NCI-H82 treated with DMSO at 0.1 percent for 48 hours (cell line): ENCODE measurements around the gene TBC1D21.
A peak's percentile ranks its signal among the peaks of the same experiment; 100 is the strongest.

Source experiments
- DNase-seq: peaks from one replicate; lab custom pipeline; 2025; ENCODE audit not compliant: unreplicated experiment; lab: John Stamatoyannopoulos, UW

Gene TBC1D21

DNA sequence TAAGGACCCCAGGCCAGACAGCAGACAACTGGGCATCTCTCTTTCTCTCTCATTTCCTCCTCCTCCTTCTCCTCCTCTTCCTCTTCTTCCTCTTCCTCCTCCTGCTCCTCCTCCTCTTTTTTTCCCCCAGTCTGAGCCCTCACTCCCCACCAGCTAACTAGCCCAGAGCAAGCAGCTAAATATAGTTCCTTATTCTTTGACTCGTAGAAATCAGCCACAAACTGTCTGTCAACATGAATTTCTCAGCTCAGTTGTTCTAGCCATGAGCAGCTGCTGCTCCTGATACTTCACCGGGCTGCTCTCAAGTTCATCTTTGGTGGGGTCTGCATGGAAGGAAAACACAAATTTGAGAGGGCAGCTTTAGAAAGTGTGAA is 33.7 kb downstream of the TBC1D21 start:
- no peak for DNase-seq

DNA sequence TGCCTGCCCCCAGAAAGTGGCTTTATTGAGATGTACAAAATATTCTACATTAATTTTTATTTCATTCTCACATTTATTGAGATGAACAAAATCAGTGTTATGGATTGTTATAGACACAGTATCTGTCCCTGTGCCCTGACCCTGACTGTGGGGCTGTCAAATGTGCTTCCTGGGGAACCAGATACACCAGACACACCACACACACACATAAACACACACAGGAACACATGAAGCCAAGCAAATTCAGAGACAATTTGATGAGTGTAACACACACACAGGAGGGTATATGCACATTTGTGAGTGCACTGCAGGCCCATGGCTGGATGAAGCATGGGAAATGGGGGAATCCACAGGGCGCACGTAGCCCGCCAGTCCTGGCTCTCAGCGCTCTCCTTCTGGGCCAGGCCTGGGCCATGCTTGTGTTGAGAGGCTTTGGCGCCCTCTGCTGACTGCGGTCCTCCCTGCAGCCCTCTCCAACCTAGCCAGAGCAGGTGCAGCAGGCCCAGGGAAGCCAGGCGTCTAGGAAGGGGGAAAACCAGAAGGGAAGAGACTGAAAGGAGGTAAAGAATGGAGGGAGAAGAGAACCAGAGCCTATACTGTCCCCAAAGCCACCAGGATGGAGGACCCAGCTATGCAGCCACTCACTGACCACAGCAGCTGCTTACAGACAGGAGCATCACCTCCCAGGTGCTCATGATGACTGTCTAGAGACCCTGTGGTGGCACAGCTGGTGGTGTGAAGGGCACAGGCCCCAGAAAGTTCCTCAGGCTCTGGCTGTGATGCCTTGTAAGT is 34.9 kb downstream of the TBC1D21 start:
- peak; percentile 26 for DNase-seq

DNA sequence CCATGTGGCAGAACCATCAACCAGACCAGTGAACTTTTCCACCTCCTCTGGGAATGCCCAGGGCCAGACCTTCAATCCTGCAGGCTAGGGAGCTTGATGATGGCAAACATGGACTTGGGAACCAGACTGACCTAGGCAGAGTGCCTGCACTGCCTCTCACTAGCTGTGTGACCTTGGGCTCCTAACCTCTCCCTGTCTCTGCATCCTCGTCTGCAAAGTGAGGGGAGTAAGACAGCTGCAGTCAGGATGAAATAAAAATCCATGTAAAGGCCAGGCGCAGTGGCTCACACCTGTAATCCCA is 35.4 kb downstream of the TBC1D21 start:
- no peak for DNase-seq

DNA sequence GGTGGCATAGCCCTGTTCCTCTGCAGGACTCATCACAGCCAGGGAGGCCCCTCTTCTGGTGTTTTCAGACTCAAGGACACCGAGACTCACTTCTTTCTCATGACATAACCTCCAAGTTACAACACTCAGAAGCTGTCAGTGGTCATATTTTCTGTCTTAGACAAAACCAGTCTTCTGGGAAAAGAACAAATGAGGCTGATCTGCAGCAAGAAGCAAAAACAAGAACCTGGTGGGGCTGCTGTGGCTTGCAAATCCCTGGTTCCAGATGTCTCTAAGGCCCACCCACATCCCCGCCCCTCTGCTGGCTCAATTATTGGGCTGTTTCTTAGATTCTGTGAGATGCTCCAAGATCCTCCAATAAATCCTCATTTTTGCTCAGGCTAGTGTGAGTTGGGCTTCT is 36.3 kb downstream of the TBC1D21 start:
- no peak for DNase-seq

DNA sequence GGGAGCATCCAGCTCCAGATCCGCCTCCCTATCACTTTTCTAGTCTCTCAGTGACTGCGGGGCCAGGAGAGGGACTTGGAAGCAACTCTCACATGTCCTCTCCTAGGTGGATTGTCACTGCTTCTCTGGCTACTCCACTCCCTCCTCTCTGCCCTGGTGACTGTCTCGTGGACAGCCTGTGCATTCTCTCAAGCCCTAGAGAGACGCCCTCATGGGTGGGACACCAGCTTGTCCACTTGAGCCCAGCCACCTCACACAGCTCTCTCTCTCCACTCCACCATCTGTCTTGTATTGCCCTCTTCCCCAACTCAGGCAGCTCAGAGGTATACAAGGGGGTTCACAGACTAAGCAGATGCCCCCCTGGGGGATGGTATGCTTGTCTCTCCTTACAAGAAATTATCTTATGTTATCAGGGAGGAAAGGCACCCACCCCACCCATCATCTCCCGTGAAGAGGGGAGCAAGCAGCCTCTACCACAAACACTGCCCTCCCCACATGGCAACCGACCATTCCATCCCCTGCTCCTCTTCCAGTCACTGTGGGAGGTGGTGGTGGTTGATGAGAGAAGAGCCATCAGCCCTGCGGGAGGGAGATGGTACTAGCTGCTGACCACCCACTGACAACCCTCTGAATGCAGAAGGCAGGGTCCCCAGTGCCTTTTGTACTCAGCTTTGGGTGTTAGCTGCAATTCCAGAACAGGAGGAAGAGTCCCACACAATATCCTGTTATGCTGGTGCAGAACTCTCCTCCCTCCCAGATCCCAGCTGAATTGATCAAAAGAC is 37.3 kb downstream of the TBC1D21 start:
- no peak for DNase-seq

DNA sequence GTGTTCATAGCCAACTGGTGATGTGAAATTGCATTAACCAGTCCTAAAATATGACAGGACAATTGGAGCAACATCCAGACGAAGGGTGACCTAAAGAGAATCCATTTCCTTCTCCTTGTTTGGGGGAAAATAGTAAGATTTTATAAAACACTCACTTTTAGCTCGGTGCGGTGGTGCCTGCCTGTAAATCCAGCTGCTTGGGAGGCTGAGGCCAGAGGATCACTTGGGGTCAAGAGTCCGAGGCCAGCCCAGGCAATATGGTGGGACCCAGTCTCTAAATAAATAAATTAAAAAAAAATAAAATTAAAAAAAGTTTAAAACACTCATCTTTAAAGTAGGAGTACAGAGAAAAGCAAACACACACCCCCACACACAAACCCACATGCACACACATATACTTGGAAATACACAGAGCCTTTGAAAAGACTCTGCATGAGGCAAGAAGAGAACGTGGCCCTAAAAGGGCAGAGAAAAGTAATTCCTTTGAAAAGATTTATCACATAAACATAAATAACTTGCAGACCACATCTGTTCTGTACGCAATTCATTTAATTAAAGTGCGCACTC is 38.7 kb downstream of the TBC1D21 start:
- no peak for DNase-seq

DNA sequence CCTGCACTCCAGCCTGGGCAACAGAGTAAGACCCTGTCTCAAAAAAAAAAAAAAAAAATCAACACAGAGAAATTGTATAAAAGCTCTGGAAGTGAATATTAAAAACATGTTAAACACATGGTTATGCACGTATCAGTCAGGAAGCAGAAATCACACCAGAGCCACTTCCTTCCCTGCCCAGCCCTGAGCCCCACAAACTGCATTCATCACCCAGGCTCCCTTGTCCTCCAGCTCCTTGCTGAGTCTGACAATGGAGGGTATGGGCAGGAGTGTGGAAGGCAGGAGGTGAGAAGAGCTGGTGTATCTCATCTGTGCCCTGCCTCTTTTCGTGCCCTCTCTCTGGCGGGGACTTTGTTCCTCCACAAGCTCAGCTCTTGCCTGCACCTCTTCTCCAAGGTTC is 40.8 kb downstream of the TBC1D21 start:
- DNase-seq: no peak

DNA sequence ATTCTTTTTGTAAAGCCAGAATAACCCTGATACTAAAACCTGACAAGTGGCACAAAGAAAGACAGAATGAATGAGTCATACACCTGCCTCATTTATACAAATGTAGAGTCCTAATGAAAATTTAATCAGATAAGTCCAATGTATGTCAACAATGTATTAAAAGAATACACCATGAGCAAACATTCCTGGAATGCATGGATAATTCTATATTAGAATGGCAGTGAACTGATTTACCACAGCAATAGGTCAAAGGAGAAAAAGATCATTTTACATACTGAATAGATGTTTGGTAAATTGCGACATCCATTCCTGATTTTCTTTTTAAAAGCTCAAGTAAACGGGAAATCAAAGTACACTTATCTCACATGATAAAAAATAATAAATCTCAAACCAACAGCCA is 41.7 kb downstream of the TBC1D21 start:
- DNase-seq: no peak

DNA sequence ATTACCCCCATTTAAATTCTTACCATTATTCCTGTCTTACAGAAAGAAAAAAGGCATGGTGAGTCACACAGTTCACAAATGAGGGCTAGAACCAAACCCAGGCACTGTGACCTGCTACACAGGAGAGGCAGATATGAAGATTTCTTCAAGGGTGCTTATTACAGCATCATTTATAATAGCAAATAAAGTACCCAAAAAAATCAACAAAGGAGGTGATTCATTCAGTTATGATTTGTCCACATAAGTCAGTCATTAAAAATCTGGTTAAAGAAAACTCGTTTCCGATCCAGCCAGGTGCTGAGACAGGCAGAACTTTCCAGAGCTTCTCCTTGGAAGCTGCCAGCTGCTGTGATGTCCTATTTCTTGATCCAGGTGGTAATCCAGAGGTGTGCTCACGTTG is 45.4 kb downstream of the TBC1D21 start:
- no peak for DNase-seq

DNA sequence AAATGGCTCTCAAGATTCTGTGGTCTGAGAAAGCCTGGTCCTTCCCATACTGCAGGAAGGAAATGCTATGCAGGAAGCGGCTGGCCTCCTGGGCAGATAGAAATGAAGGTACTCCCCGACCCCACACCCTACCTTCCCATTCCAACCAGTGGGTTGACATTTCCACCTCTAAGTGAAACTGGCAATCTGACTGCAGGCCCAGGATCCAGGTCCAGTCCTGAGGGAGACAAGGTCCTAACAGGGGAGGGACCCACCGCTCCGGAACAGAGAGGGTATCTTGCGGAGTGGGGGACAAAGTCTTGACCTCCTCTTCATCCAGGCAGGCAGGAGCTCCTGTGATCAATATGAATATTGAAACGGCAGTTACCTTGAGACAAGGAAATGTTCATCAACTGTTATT is 46.3 kb downstream of the TBC1D21 start:
- DNase-seq: no peak

DNA sequence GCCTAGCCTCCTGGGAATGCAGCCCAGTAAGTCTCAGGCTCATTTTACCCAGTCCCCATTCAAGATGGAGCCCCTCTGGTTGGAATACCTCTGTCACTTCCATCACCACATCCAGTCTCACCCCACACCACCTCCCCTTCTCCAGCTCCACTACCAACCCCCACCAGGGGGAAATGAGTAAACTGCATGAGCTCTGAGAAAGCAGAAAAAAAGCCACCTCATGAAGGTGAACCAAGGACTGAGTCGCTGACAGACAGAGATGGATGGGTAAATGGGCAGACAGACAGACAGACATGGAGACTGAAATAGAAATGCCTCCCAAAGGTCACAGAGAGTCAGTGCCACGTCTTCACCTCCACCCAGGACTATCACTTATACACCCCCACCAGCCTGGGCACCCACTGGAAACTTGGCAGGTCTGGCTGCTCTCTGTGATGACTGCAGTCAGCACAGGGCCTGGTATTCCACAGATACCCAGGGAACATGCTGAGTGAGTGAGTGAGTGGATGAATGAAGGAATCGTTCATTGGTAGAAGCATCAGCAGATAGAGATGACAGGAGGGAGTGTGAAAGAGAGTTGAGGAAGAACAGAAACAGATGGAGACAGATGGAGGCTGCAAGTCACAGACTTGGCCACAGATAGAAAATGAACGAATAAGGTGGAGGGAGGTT is 48.0 kb downstream of the TBC1D21 start:
- no peak for DNase-seq

DNA sequence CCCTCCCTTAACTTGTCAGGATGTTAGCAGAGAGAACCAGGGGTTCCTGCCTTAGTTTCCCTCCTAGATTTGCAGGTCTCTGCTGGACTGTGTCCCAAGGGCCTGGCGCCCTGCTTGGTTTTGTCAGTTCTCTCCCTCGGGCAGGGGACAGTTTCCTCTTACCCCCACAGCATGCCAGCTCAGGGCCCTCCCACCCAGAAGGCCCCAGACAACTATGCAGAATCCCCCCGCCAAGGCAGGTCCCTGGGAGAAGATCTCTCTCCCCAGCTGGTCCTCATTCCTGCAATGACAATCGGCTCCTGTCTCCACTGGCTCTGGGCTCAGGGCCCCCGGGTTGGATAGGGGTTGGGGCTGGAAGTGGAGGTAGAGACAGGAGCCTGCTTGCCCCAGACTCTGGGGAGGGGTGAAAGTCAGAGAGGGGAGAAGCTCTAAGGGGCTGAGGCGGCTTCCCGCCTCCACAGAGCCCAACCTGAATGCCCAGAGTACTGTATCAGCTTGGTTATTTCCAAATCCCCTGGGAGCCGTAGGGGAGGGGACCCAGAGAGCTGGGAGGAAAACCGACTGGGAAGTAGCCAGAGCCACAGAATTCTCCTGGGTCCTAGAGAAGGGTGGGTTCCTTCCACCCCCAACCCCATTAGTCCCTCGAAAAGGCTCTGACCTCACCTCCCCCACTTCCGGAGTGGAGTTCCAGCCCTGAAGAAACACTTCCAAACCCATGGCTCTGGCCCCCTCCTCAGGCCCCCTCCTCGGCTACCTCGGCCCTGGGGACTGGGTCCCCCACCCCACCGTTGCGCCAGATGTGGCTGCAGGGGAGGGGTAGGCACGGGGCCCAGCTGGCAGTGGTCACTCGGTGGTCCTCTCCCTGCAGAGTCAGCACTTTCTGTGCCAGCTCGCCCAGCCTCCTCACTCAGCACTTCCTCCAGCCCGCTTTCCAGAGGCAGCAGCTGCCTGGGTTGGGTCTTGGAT is 49.1 kb downstream of the TBC1D21 start:
- peak; percentile 64 for DNase-seq

DNA sequence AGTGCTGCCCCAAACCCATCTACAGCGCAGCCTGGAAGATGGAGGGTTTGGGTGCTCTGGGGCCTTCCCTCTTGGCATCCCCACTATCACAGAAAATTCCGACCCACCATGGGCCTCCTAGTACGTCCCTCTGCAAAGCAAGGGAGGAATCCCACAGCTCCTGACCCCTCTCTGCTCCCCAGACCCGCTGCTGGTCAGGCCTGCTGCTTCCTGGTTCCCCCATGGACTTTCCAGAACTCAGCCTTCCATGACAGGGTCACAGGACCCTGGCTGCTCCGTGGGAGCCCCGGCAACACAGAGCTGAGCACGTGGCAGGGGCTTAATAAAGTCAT is 49.8 kb downstream of the TBC1D21 start:
- no peak for DNase-seq

DNA sequence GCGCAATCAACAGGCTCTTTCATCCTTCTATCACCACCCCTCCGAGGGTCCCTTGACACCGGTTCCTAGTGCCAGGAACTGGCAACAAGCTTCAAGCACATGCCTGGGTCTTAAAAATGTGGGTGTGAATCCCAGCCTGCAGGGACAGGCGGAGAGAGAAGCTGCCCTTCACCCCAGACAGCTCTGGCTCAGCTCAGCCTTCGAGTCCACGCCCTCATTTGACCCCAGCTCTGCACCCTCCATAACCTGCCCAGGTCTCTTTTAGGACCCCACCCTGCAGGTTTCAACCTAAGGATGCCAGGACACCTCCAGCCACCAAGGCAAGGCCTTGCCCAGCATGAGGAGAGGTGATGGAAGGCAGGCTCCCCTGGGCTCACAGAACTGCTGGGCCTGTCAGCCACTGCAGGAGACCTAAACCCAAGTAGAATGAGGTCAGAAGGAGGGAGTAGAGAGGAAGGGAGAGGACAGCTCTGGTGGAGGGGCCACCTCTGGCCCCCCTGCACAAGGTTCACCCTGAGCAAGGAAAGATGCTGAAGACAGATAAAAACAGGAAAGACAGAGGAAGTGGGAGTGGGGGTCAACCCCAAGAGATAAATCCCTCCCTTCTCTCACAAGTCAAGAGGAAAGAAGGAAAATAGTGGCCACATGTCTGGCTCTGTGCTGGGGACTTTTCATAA is 50.3 kb downstream of the TBC1D21 start:
- DNase-seq: peak; percentile 45

DNA sequence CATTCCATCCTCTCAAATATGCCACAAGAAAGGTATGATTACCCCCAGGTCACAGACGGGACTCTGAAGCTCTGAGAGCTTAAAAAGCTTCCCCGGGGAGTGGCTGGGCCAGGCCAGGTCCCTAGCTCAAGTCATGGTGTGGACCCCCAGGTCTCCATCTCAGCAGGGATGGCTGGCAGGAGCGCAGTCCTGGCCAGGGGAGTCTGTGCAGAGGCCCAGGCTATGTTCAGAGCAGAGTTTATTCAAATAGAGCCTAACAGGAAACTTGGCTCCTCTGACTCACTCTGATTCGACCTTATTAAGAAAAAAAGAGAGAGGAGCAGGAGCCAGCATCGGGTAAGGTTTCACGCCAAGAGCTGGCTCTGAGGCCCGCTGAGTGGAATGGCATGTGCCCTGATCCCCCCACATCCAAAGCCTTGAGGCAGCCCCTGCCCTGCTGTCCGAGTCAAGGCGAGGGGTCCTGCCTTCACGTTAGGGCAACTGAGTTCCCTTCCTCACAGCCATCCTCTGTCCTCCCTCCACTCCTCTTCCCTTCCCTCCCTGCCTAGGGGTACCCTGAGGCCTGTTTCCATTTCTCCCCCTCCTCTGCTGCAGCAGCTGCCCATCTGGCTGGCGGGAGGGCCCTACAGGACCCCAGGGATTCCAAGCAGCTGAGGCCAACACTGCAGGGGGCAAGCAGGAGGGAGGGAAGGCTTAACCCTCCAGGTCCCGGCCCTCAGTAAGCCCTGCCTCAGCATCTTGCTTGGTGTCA is 51.0 kb downstream of the TBC1D21 start:
- peak; percentile 65 for DNase-seq

DNA sequence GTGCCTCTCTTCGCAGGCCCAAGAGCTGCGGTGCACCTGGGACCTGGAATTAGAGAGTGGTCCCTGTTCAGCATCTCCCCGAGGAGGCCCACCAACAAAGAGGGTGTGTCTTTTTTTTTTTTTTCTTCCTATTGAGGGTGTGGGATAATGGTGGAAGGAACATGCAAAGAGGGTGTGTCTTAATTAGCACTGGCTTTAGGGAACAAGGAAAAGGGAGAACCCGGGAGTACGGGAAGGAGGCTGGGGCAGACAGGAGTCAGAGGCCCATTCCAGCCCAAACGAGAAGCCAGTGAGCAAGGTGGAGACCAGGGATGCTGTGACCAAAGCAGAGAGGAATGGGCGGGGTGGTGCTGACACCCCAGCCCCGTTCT is 52.5 kb downstream of the TBC1D21 start:
- DNase-seq: no peak

DNA sequence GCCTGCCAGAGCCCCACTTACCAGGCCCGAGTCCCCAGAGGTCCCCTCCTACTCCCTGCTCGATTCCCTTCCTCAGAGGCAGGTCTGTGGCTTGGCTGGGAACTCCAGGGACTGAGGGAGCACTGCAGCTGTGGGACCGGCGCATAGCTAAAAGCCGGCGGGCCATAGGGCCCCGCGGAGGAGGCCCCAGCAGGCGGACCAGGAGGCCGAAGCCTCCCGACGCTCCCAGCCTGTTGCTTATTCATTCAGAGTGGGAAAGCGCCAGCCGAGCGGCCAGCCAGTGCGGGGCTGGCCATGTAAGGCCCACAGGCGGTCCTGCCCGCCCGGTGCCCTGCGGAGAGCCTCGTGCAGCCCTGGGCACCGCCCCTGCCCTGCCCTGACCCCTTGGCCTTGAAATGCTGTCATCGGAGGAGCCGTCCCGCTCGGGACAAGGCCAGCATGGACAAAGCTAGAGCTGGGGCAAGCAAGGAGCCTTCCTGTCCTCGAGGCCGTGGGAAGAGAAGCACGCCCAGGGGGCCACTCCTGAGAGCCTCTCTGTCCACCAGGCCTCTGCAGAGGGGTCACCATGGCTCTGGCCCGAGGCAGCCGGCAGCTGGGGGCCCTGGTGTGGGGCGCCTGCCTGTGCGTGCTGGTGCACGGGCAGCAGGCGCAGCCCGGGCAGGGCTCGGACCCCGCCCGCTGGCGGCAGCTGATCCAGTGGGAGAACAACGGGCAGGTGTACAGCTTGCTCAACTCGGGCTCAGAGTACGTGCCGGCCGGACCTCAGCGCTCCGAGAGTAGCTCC is 53.0 kb downstream of the TBC1D21 start, which contains the start of gene LOXL1:
TSS of gene LOXL1 (plus strand) at position 244 of the 784 bp plus-strand sequence. CDS start at position 566, 322 bp downstream.
- DNase-seq: peak; percentile 8

DNA sequence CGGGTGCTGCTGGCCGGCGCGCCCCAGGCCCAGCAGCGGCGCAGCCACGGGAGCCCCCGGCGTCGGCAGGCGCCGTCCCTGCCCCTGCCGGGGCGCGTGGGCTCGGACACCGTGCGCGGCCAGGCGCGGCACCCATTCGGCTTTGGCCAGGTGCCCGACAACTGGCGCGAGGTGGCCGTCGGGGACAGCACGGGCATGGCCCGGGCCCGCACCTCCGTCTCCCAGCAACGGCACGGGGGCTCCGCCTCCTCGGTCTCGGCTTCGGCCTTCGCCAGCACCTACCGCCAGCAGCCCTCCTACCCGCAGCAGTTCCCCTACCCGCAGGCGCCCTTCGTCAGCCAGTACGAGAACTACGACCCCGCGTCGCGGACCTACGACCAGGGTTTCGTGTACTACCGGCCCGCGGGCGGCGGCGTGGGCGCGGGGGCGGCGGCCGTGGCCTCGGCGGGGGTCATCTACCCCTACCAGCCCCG is 53.7 kb downstream of the TBC1D21 start:
- DNase-seq: no peak
